Uterus (tissue), 2 donors: ENCODE data around the gene RASSF7.

Source experiments
- CTCF ChIP-seq, 4 experiments: fragments of 200-600 bp in 2 of 4; fragments of 450-650 bp in 2 of 4; sonication (generic) in 2 of 4; IDR thresholded peaks; one replicate each; pipeline ENCODE4 v1.5.1; 2016 to 2019; ENCODE audit warnings: antibody characterized with exemption in 4 of 4, mild to moderate bottlenecking in 2 of 4, moderate library complexity in 1 of 4
- POLR2A ChIP-seq, 2 donors: fragments of 450-650 bp; IDR thresholded peaks; one replicate each; pipeline ENCODE4 v1.6.1; 2016; ENCODE audit warnings: antibody characterized with exemption in 2 of 2, mild to moderate bottlenecking in 1 of 2, moderate library complexity in 1 of 2

- TF ChIP-seq CTCF (IDR thresholded peaks at IDR 0.05) (no peak), POLR2A (IDR thresholded peaks at IDR 0.05) (no peak)
Observed at GRCh38 chr11:581342-581741, 20.6 kb downstream of the RASSF7 start.
